GM18907 (cell line): Measurements from ENCODE around the gene ALPI.
"Not testable (repeated sequence)": the region's sequence is repeated elsewhere in the genome, so short reads cannot be mapped to it uniquely, and the experiment has no call there.

Source experiments
- ATAC-seq: cut with Tn5 transposase; IDR thresholded peaks from one replicate; pipeline ENCODE4 v1.9.1; 2021; ENCODE audit warnings: mild to moderate bottlenecking, moderate library complexity; ENCODE audit not compliant: unreplicated experiment

The ALPI gene

DNA sequence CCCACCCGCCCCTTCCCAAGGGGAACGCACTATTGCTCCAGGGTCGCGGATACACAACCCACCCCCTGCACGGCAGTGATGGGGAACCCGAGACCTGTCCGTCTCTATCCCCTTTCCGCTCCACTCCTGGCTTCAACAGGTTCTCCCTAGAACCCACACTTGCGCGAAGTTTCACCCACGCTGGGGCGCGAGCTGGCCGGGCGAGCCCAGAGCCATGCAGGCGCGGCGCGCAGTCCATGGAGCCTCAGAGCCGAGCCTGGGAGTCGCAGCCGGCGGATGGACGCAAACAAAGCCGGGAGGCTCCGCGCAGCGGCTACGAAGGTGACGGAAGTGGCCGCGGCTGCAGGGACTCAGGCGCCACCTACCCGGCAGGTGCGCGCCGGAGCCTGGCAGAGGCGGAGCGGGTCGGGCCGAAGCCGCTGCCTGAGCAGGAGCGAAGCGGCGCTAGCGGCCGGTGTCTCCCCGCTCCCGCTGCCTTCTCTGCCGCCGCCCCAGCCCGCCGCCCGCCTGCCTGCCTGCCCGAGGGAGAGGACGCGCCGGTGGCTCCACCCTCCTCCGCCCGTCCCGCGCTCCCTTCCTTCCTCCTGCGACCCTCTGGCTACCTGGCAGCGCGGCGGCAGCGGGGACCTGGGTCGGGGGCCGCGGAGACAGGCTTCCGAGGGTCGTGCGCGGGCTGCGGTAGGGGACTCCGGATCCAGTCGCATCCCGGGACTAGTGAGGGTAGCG, 35.3 kb upstream of the ALPI start:
- ATAC-seq = no peak

GRCh38 chr2:232421189-232421785, 34.7 kb upstream of the ALPI start:
- no peak for ATAC-seq

GRCh38 chr2:232422051-232422450, 33.9 kb upstream of the ALPI start:
- ATAC-seq = no peak

- ATAC-seq = not testable (repeated sequence)
Measured at GRCh38 chr2:232422996-232423395, 33.0 kb upstream of the ALPI start.

GRCh38 chr2:232423407-232423806, 32.5 kb upstream of the ALPI start:
- not testable (repeated sequence) for ATAC-seq

DNA sequence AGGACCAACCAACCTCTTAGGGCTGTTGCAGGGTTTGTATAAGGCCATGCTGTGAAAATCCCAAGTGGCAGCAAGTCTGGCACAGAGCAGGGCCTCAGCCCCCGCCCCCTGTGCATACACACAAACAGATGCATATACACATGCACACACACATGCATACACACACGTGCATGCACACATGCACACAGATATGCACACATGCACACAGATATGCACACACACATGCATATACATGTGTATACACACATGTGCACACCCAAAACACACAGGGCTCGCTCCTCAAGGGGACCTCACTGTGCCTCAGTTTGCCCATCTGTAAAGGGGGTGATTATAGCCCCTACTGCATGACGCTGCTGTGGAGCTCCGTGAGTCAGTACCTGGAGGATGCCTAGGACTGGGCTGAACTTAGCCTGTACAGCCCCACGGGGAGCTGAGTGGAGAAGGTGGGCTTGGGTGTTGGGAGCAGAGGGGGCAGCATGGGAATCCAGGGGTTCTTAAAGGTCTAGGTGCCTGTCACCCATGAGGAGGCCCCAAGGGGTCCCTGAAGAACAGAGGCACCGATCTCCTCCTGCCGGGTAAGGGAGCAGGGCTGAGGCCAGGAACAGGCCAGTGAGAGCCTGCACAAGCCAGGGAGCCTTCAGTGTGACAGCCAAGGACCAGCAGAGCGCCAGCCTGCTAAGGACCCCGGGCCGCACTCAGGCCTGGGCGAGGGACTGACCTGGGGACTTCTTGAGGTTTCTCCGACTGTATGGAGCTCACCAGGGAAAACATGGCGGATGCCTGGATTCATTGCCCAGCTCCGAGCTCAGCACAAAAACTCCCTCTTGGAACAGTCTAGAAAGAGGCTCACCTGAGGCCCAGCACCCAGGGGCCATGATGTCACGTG, 24.0 kb upstream of the ALPI start:
- ATAC-seq = no peak

DNA sequence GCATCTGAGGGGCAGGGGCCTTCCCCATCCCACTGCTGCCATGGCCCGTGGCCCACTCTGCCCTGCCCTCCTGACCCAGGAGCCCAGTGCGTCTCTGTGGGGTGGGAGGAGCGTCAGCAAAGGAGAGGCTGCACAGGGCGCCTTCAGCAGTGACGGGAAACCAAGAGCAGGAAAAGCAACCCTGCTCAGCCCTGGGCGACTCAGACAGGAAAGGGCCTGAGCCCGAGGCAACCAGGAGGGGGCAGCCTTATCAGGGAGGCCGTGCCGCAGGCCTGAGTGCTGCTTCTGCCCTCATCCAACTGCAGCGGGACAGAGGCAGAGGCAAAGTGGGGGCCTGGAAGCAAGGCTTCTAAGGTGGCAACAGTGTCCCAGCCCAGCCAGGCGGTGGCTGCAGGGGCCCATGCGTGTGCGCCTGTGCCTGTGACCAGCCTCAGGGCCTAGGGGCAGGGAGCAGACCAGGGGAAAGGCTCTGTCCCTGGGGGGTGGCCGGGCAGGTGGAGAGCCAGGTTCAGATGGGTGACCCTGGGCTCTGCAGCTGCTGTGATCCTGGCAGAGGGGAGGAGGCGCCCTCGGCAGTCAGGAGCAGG, 23.3 kb upstream of the ALPI start:
- ATAC-seq = no peak

DNA sequence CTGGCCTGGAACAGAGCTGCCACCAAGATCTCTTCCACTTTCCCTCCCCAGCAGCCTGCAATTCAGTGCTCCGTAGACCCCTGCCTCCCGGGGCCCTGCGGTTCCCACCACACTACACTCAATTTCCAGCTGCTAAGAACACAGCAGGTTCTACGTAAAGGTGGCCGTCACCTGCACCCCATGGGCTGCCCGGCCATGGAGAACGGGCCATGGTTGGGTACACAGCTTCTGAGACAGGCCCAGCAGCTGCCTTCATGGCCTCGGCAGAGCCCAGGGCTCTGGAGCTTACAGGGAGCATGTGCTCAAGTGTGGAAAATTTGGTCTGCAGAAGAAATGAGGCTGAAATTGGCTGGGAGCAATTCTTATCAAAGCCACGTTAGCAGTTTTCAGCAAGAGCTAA, 22.3 kb upstream of the ALPI start:
- not testable (repeated sequence) for ATAC-seq

GRCh38 chr2:232434091-232434490, 21.9 kb upstream of the ALPI start:
- ATAC-seq = no peak

- no peak for ATAC-seq
Measured at GRCh38 chr2:232434563-232435374, 21.2 kb upstream of the ALPI start.

- ATAC-seq = no peak
Measured at GRCh38 chr2:232435375-232435648, 20.6 kb upstream of the ALPI start.

DNA sequence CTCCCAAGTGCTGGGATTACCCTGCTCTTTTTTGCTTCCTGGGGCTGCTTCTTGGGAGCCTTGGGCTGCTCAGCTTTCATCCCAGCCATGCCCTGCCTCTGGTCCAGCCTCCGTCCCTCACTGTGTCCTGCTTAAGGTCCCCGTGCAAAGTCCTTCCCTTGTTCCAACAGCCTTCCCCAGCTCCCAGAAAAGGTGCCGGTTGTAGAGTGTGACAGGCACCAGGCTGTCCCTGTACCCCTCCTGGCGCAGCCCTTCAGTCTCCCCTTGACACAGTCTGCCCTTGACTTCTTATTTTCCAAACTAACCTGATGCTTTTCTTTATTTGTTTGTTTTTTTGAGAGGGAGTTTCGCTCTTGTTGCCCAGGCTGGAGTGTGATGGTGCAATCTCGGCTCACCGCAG, 20.1 kb upstream of the ALPI start:
- no peak for ATAC-seq

DNA sequence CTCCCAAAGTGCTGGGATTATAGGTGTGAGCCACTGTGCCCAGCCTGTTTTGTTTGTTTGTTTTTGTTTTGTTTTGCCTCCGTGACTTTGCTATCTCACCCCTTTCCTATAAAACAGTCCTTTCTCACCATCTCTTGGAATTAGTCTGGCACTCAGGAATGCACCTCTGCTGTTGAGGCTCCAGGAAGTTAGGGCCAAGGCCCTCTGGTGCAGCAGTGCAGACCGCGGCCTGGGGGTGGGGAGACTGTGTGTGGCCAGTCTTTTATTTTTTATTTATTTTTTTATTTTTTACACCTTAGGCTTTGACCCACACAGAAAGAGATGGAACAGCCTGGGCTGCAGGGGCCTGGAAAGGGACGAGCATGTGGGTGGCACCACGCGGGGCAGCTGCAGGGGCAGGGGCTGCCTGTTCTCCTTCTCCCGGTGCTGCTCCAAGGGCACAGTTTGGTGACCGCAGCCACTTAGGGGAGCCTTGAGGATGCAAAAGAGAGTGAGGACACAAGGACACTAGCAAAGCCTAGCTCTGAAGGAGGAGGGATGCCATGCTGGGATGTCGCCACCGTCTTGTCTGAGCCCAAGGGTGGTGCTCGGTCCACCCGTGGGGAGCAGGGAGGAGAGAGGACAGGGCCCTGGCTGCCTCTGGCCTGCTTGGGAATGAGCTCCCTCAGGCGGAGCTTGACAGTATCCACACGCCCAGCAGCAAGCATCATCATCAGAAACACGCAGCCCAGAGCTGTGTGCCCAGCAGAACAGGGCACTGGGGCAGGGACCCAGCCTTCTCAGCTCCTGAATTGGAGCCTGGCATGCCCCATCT, 19.4 kb upstream of the ALPI start:
- ATAC-seq = no peak

DNA sequence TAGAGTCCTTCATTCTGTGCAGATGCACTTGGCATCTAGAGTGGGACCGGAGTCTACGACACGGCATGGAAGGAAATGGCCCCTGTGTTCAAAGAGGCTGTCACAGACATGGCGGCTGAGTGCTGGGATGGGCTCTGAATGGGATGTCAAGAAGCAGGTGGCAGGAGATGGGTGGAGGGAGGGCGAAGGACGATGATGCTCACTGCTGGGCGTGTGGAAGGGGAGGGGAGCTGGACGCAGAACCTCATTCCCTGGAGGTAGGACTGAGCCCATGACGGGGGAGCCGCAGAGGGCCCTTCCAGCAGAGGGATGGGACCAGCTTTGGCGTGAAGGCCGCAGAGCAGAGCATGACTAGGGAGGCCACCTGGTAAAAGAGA, 18.8 kb upstream of the ALPI start:
- ATAC-seq = no peak

DNA sequence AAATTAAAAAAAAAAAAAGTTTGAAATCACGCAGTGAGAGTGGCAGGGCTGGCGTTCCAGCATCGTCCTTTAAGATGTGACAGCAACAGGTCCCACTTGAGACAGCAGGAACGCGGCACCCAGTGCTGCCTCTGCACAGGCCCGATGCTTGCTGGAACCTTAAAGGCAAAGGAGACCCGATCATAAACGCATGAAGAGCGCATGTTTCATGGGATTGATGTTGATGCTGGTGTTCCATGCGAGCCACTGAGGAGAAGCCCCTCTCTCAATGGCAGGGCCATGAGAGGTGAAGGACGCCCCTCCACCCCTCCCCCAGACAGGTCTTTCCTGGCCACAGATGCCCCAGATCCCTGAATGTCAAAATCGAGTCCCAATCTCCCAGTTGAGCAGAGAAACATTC, 17.9 kb upstream of the ALPI start:
- no peak for ATAC-seq

GRCh38 chr2:232438951-232439757, 16.8 kb upstream of the ALPI start:
- no peak for ATAC-seq

DNA sequence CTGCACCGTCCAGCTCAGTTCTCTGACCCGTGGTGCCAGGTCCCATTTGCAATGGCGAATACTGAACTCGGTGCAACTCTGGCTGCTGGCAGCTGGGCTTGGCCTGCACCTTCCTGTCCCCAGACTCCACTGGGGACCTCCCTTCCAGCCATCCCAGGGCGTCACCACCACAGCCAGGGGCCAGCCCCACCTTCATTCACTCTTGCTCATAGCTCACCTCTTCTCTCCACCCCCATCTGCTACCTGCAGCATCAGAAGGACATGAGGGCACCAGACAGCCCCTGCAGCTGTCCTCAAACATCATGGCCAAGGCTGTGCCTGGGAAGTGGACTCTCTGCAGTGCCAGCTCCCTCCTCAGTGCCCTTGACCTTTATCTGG, 16.2 kb upstream of the ALPI start:
- no peak for ATAC-seq

DNA sequence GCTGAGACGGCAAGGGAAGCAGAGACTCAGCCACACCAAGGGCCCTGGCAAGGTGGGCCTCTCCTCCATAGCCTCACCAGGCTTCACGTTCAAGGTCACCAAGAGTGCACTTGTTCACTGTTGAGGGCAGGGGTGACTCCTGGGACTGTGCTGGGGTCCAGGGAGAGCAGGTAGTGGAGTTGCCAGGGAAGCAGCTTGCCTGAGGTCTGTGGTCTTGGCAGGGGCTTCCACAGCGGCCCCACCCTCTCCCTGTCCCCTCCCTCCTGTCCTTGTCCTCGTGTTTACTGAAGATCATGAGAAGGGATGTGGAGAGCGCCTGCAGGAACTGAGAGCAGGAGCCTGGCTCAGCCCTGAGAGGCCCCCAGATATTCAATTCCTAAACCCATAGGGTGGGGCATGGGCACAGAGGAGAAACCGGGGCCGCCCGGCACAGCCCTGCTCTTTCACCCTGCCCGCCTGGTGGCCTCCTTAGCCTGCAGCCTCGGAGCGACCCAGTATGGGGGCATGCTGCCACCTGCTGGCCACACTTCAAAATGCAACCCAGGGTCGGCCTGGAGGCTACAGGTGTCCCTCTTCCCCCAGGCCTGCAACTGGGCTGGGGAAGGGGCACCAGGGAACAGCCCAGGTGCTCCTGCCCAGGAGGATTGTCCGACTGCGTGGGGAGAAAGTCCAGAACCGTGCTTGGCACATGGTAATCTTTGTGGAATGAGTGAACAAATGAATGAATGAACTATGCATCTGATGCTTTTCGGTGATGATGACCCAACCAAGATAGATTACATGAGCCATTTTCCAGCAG, 15.5 kb upstream of the ALPI start:
- peak; percentile 80 for ATAC-seq
